NK-92 treated with Interleukin-12 subunit alpha and Interleukin-12 subunit beta, amount 100 ng/mL, for 24 hours (cell line): ENCODE results near the gene SYN1.
A peak's percentile ranks its signal among the peaks of the same experiment; 100 is the strongest.

Experiments used
- DNase-seq: peaks from one replicate; lab custom pipeline; 2025; lab: John Stamatoyannopoulos, UW

SYN1 gene

DNA sequence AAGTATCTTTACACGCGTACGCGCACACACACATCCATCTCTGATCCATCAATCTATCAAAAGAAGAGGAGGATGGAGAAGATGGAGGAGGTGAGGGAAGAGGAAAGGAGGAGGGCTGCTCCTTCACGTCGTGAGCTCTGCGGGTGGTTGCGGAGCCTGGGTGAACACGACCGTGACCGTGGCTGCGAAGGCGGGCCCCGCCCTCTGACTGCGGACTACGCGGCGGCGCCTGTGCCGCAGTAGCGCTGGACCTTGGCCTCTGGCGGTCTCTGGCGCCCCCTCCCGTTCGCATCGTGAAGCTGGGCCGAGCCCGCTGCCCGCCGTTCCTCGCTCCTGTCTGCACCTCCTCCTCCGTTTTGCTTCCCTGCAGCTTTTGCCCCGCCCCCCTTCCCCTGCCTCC, 96.4 kb downstream of the SYN1 start:
- peak; percentile 49 for DNase-seq
